Kidney epithelial cell (primary cell): ENCODE measurements around the gene KMT2D. TPM values are rescaled to one million over a fixed set of nuclear protein-coding genes. Genes with fewer than 3 reads are reported as not detected.

Experiments used
- DNase-seq: peaks from one replicate; pipeline ENCODE4 v3.0.0-alpha.2; 2010; ENCODE audit warnings: low read depth
- H3K27me3 ChIP-seq: 2 replicates; pipeline ENCODE4 v1.6.0; 2011; ENCODE audit warnings: low read length; ENCODE audit not compliant: control insufficient read depth, insufficient read depth
- H3K36me3 ChIP-seq: 2 replicates; pipeline ENCODE4 v1.5.1; 2011; ENCODE audit warnings: low read length; ENCODE audit not compliant: control insufficient read depth, insufficient read depth
- H3K4me3 ChIP-seq: 2 replicates; pipeline ENCODE4 v1.5.1; 2011; ENCODE audit warnings: low read depth, mild to moderate bottlenecking, control low read depth, low read length
- total RNA-seq: library from RNA; depleted of rRNA; stranded (reverse); fragments of >200 nt; gene quantifications from 2 replicates; pipeline ENCODE4 v1.2.3, GENCODE V29; 2015
- TF ChIP-seq, protein P1 (sequence below): IDR thresholded peaks from 2 replicates; pipeline ENCODE4 v1.5.1; 2011; ENCODE audit warnings: mild to moderate bottlenecking, moderate library complexity, low read length, control low read depth, inconsistent platforms; ENCODE audit not compliant: insufficient read depth, poor library complexity, severe bottlenecking

KMT2D gene
- total RNA-seq, 1 donor from 2014 or later = 71.8 TPM

DNA sequence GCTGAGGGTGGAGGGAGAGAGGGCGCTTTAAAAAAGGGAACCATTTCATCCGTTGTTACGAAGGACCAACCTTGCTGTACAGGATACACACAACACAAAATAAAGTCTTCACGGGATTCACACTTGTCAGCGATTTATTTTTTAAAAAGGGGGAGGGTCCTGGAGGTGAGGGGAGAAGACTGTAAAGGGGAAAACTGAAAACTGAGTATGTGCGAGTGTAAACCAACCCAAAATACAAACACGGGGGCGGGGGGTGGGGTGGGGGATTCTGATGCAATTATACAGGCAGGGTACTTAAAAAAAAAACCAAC, 41.5 kb downstream of the KMT2D start:
- DNase-seq = no peak
- H3K36me3 ChIP-seq = peaks cover 1% of the 10 kb centered on the region
- TF ChIP-seq, protein P1, sequence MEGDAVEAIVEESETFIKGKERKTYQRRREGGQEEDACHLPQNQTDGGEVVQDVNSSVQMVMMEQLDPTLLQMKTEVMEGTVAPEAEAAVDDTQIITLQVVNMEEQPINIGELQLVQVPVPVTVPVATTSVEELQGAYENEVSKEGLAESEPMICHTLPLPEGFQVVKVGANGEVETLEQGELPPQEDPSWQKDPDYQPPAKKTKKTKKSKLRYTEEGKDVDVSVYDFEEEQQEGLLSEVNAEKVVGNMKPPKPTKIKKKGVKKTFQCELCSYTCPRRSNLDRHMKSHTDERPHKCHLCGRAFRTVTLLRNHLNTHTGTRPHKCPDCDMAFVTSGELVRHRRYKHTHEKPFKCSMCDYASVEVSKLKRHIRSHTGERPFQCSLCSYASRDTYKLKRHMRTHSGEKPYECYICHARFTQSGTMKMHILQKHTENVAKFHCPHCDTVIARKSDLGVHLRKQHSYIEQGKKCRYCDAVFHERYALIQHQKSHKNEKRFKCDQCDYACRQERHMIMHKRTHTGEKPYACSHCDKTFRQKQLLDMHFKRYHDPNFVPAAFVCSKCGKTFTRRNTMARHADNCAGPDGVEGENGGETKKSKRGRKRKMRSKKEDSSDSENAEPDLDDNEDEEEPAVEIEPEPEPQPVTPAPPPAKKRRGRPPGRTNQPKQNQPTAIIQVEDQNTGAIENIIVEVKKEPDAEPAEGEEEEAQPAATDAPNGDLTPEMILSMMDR = no peak

DNA sequence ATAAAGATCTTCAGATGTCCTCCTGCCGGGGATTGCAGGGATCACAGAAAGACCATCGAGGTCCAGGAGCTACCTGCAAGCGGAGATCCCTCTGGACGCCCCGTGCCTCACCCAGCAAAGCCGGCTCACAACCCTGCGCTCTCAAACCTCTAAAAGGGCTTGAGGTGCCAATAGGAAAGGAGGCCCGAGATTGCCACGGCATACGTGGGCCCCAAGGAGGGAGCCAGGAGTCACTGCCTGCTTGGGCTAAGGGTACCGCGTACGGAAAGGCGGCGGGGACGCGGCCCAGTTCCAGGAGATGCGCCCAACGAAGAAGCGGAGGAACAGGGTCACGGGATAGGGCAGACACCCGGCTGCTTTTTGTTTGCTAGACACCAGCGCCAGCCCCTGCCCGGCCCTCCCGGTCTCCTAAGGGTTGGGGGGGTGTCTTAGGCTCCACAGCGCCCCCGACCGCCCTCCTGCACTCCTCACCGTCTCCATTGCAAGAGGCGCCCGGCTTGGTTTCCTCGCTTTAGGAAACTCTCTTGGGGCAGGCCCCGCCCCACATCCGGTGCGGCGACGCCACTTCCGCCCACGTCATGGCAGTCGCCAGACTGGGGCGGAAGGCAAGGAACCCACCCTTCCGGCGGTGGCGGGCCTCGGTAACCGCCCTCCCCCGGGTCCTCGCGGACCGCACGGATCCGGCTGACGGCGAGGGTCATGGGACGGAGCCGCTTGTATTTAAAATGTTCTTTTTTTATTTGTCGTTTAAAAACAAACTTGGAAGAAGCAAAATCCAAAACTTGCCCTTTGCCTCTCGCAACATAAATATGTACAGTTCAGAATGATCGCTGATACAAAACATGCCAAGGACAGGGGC, 42.1 kb downstream of the KMT2D start, which contains the start of gene PRKAG1:
PRKAG1 (minus strand) TSS at position 516 of the 859 bp plus-strand sequence; CDS start at position 480, 36 bp downstream.
- peaks cover 1% of the 10 kb centered on the region for H3K36me3 ChIP-seq
- no peaks in the 10 kb centered on the region for H3K27me3 ChIP-seq
- peak within 1 kb of the TSS; percentile 83 for H3K4me3 ChIP-seq
- TF ChIP-seq, protein P1 = peak; percentile 68
- peak; percentile 88 for DNase-seq

More for the DNA sequence above, 41.5 kb downstream of the KMT2D start:
- no peaks in the 10 kb centered on the region for H3K27me3 ChIP-seq
- H3K4me3 ChIP-seq = peak overlapping the region; percentile 83

DNA sequence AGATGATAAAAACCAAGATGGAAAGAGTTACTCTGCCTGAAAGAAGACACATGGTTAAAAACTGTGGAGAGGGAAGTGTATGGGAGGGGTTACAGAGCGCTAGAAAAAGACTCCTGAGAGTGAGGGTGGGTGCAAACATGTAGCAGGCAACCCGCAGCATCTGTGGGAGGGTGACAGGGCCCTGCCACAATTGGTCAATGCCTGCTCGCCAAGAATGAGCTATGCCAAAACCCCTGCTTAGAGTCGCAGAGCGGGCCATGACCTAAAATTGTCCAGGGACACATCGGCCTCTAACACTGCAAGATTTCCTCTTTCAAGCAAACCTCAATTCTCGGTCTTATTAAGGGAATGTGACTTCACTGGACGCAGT, 42.7 kb downstream of the KMT2D start:
- Histone ChIP-seq H3K27me3 (no peaks in the 10 kb centered on the region), H3K36me3 (peaks cover 1% of the 10 kb centered on the region), H3K4me3 (peak overlapping the region; percentile 83)
- TF ChIP-seq, protein P1 = no peak
- DNase-seq = no peak

- TF ChIP-seq, protein P1 = no peak
- H3K27me3 ChIP-seq = no peaks in the 10 kb centered on the region
- H3K36me3 ChIP-seq = no peaks in the 10 kb centered on the region
- H3K4me3 ChIP-seq = no peak overlapping the region
- DNase-seq = no peak
Measured at GRCh38 chr12:49015196-49015595, 45.4 kb downstream of the KMT2D start.

DNA sequence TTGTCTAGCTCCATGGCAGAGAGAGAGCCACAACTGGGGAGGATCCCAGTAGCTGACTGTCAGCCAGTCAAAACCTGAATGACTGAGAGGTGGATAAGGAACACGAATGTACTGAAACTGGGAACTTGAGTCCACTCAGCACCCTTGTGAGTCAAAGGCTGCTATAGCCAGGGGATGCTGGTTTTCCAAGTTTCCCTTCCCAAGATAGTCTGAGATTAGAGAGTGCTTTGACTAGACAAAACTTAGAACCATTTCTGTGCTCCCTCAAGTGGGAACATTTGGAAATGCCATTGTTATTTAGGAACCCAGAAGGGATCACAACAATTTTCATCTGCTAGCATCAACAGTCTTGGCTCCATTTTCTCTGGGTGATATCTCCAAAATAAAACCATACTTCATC, 46.0 kb downstream of the KMT2D start:
- DNase-seq = no peak
- no peaks in the 10 kb centered on the region for H3K27me3 ChIP-seq
- no peak overlapping the region for H3K4me3 ChIP-seq
- no peaks in the 10 kb centered on the region for H3K36me3 ChIP-seq
- TF ChIP-seq, protein P1 = peak; percentile 15

- TF ChIP-seq, protein P1 = no peak
- no peak overlapping the region for H3K4me3 ChIP-seq
- no peak for DNase-seq
- no peaks in the 10 kb centered on the region for H3K36me3 ChIP-seq
- no peaks in the 10 kb centered on the region for H3K27me3 ChIP-seq
Measured at GRCh38 chr12:49013428-49013827, 47.2 kb downstream of the KMT2D start.
